HTERT RPE-1 (cell line): Measurements from ENCODE around the gene NUDT7.

Experiments used
- in situ Hi-C: fragments of 300-500 bp; cut with MboI; formaldehyde crosslinking; loops from 4 replicates; pipeline ENCODE4 v1.14.3; 2020; ENCODE audit warnings: low sequenced_read_pairs

The NUDT7 gene

GRCh38 chr16:77723108-77723514 is 797 bp downstream of the NUDT7 start:
- in situ Hi-C loops: no loop called here

DNA sequence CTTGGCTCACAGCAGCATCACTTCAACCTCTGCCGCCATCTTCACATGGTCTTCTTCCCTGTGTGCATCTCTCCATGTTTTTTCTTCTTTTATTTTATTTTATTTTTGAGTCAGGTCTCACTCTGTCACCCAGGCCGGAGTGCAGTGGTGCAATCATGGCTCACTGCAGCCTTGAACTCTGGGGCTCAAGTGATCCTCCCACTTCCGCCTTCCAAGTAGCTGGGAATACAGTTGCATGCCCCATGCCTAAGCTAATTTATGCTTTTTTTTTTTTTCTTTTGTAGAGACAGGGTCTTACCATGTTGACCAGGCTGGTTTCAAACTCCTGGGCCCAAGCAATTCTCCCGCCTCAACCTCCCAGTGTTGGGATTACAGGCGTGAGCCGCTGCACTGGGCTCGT is 1.9 kb downstream of the NUDT7 start:
- in situ Hi-C loops: no loop called here

- in situ Hi-C loops: no loop called here
Measured at GRCh38 chr16:77729951-77730350, 7.6 kb downstream of the NUDT7 start.

DNA sequence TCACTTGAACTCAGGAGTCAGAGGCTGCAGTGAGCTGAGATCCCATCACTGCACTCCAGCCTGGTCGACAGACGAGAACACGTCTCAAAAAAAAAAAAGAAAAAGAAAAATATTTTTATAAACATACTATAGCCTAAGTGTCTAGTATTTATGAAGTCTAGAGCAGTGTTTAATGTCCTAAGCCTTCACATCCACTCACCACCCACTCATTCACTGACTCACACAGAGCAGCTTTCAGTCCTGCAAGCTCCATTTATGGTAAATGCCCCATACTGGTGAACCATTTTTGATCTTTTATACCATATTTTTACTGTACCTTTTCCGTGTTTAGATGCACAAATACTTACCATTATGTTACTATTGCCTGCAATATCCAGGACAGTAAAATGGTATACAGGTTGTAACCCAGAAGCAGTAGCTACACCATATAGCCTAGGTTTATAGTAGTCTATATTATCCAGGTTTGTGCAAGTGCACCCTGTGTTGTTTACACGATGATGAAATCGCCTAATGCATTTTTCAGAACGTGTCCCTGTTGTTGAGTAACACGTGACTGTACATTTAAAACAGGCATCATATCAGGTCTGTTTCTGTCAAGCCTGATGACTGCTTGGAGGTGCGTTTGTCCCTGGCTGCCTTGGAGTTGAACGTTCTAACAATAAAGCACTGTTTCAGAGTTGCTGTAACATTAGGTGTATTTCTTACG is 10.1 kb downstream of the NUDT7 start:
- in situ Hi-C loops: no loop called here

DNA sequence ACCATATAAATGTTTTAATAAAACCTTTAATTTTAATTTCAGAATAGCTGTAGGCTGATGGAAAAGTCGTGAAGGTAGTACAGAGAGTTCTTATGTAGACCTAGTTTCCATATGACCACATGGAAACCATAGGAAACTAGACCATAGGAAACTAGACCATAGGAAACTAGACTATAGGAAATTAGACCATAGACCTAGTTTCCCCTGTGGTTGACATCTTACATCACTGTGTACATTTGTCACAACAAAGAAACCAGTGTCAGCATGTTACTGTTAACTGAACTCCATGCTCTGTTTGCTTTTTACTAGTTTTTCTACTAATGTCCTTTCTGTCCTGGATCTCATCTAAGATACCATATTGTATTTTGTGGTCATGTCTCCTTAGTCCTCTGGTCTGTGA is 14.6 kb downstream of the NUDT7 start:
- in situ Hi-C loops: no loop called here

GRCh38 chr16:77738706-77739558 is 16.6 kb downstream of the NUDT7 start:
- in situ Hi-C loops: no loop called here

- in situ Hi-C loops: no loop called here
Measured at GRCh38 chr16:77739559-77739892, 17.2 kb downstream of the NUDT7 start.

DNA sequence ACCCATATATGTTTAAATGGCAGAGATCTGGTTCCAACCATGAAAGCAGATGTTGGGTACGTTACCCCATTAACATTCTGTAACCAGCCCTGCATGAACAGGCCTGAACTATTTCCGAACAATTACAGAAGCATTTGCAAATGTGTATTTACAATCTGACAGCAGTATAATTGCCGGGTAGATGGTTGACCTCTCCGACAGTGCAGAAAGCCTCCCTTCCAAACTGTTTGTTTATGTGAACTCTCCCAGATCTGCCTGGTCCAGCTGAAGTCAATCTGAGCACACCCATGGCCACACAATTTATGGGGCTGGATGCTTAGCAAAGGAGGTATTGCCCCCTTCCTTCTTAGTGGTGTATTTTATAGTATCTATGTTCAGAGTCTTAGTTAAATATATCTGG is 21.8 kb downstream of the NUDT7 start:
- in situ Hi-C loops: no loop called here

DNA sequence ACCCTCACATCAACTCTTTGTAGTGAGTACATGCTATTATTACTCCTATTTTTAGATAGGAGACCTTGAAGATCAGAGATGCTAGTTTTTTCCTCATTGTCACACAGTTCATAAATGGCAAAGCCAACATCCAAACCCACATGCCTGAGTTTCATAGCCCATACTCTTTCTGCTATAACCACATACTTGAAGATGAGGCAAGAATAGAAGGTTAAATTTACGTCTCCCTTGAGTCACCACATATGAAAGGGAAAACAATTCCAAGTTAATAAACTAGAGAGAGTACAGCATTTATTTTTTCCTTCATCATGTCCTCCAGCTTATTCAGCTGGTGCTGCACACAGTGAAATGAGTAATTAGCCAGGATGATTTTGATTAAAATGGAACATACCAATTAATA is 23.7 kb downstream of the NUDT7 start:
- in situ Hi-C loops: no loop called here

GRCh38 chr16:77748421-77749005 is 26.2 kb downstream of the NUDT7 start:
- in situ Hi-C loops: no loop called here

- in situ Hi-C loops: no loop called here
Measured at GRCh38 chr16:77749415-77749814, 27.1 kb downstream of the NUDT7 start.

GRCh38 chr16:77758046-77758445 is 35.7 kb downstream of the NUDT7 start:
- in situ Hi-C loops: no loop called here

DNA sequence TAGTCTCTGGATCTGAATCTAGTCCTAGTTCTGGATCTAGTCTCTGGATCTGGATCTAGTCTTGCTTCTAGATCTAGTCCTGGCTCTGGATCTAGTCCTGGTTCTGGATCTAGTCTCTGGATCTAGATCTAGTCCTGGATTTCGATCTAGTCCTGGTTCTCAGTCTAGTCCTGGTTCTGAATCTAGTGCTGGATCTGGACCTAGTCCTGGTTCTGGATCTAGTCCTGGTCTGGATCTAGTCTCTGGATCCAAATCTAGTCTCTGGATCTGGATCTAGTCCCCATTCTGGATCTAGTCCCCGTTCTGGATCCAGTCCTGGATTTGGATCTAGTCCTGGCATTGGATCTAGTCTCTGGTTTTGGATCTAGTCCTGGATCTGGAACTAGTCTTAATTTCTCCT is 36.2 kb downstream of the NUDT7 start:
- in situ Hi-C loops: no loop called here

- in situ Hi-C loops: no loop called here
Measured at GRCh38 chr16:77759201-77759600, 36.9 kb downstream of the NUDT7 start.

- in situ Hi-C loops: no loop called here
Measured at GRCh38 chr16:77759821-77760220, 37.5 kb downstream of the NUDT7 start.

DNA sequence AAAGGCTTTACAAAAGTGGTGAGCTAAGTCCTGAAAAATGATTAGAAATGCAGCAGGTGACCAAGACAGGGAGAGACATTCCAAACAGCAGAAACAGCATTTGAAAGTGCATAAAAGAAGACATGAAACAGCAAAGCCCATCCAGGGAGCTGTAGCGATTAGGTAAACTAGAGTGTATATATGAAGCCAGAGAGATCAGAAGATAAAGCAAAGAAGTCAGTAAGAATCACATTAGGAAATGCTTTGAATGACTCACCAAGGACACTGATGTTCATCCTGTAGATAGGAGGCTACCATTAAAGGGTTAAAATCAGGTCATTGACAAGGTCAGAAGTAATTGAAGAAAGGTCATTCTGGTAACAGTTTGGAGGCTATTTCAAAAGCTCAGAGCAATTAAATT is 38.5 kb downstream of the NUDT7 start:
- in situ Hi-C loops: no loop called here

DNA sequence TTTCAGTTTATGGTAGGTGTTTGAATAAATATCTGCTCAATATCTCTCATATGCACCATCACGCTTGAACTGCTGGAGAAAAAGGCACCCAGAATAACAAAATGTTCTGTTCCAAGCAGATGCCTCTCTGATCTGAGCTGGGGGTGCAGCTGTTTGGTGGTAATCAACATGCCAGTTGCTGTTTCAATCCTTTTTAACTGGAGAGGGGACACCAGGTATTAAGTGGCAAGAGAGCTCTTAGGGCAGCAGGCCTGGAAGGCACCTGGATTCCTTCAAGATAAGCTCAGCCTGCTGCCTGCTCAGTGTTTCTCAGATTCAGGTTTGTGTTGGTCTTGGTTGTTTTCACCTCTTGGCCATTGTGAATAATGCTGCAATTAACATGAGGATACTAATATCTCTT is 38.9 kb downstream of the NUDT7 start:
- in situ Hi-C loops: no loop called here

GRCh38 chr16:77762262-77762661 is 39.9 kb downstream of the NUDT7 start:
- in situ Hi-C loops: no loop called here

DNA sequence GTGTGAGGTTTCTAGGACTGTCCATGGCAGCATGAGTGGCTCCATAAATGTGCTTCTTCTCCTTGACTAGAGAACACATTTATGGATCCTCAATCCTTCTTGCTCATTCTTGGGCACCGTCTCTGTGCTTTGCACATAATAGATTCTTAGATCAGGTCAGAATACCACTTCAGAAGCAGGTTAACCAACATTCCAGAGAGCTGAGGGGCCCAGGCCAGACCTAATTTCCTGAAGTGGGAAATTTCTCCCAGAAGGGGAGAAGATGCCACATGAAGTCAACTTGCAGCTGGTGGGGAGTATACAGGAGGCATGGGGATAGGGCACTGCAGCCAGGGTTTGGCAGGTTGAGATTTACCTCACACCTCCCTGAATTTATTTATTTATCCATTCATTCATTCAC is 41.7 kb downstream of the NUDT7 start:
- in situ Hi-C loops: no loop called here

DNA sequence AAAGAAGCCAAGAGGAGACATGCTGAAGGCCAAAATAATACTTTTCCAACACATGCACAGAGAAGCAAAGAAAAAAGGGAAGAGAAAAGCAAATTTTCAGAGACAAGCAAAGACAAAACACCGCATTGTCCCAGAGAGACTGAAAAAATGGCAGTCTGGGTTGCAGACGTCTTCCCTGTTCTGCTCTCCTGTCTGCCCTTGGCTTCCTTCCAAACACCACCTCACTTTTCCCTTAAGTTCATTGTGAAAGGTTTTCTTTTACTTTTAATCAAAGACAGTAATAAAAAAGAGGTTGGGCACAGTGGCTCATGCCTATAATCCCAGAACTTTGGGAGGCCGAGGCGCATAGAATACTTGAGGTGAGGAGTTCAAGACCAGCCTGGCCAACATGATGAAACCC is 44.9 kb downstream of the NUDT7 start:
- in situ Hi-C loops: no loop called here

- in situ Hi-C loops: no loop called here
Measured at GRCh38 chr16:77767826-77768225, 45.5 kb downstream of the NUDT7 start.
